ENCODE data around the gene TRABD2A.
"Not testable (repeated sequence)": the region's sequence is repeated elsewhere in the genome, so short reads cannot be mapped to it uniquely, and the experiment has no call there.

TRABD2A gene

DNA sequence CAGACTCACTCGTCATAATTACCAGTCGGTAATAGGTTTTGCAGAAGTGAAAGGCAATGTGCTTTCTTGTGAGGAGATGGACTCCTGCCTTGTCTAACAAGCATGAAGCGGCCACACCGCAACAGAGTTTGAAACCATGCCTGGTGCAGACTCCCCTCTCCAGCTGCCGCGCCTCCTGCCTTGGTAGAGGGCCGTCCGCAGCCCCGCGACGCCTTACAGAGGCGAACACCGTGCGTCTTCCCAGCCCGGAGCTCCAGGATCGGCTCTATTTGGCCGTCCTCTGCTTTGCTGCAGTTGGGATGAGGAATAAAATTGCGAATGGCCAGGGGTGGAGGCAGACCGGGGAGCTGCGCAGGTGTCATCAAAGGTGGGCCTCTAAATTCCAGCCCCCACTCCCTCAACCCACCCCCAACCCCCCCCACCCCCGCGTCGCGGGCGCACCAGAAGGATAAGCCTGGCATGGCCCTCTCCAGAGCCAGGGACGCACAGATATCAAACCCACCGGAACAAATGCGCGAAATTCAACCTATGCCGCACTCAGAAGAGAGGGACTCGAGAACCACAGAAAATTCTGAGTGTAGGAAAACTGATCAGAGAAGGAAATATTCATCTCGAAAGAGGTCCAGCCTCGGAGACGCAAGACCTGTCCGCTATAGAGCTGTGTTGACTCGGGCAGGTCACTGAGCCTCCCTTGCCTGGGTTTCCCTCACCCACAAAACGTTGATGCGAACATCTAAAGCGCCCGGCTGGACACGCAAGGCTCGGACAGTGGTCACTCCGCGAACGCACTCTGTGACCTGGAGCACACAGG lies 1.1 kb downstream of the TRABD2A start:
- no peak for DNase-seq

DNA sequence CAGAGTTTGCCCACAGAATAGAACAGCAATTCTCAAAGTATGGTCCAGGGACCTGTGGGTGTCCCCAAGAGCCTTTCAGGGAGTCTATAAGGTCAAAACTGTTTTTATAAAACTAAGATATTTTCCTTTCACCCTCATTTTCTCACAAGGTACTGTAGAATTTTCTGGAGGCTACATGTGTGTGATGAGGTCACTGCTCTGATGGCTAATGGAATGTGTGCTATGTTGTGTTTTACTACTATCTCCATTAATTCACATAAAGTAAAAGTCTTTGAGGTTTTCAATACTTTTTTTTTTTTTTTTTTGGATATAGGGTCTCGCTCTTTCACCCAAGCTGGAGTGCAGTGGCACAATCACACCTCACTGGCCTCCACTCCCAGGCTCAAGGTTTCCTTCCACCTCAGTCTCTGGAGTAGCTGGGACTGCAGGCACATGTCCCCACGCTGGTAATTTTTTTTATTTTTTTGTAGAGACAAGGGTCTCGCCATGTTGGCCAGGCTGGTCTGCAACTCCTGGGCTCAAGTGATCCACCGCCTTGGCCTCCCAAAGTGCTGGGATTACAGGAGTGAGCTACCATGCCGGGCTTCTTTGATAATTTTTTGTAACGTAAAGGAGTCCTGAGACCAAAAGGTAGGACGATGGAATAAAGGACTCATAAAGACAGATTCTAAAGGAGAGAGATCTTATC lies 1.8 kb downstream of the TRABD2A start:
- DNase-seq, result no peak

- no peak for DNase-seq
Measured at GRCh38 chr2:84878459-84878858, 2.4 kb downstream of the TRABD2A start.

- DNase-seq, result no peak
Measured at GRCh38 chr2:84876369-84876768, 4.5 kb downstream of the TRABD2A start.

DNA sequence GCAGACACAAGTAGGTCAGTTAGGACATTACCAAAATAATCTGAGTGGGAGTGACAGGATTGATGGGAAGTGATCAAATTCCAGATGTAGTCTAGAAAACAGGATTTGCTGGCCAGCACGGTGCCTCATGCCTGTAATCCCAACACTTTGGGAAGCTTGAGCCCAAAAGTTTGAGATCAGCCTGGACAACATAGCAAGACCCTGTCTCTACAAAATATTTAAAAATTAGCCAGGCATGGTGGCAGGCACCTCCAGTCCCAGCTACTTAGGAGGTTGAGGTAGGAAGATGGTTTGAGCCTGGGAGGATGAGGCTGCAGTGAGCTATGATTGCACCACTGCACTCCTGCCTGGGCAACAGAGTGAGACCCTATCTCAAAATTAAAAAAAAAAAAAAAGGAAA lies 5.3 kb downstream of the TRABD2A start:
- DNase-seq, result not testable (repeated sequence)

- no peak for DNase-seq
Measured at GRCh38 chr2:84875213-84875560, 5.7 kb downstream of the TRABD2A start.

- DNase-seq, result no peak
Measured at GRCh38 chr2:84874381-84875212, 6.3 kb downstream of the TRABD2A start.

DNA sequence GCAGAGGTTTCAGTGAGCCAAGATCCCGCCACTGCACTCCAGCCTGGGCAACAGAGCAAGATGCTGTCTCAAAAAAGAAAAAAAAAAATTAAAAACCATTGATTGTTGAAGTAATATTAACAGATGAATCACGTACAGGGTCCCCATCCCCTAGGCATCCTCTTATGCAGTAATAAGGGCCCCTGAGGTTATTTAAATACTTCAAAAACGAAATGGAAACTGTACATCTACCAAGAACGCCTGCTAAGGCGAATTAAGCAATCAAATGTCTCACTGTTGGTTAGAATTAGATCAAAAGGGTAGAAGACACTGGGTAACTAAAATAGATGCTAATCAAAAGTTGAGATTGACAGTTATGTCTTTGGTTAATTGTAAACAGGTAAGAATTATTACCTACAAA lies 7.5 kb downstream of the TRABD2A start:
- no peak for DNase-seq

DNA sequence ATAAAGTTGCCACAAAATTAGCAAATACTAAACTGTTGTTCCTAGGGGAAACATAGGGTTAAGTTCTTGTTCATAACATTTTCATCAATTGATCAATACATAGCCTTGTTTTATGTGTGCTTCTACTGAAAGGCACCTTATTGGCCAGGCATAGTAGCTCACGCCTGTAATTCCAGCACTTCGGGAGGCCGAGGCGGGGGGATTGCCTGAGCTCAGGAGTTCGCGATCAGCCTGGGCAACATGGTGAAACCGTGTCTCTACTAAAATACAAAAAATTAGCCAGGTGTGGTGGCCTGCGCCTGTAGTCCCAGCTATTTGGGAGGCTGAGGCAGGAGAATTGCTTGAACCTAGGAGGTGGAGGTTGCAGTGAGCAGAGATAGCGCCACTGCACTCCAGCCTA lies 8.2 kb downstream of the TRABD2A start:
- not testable (repeated sequence) for DNase-seq

DNA sequence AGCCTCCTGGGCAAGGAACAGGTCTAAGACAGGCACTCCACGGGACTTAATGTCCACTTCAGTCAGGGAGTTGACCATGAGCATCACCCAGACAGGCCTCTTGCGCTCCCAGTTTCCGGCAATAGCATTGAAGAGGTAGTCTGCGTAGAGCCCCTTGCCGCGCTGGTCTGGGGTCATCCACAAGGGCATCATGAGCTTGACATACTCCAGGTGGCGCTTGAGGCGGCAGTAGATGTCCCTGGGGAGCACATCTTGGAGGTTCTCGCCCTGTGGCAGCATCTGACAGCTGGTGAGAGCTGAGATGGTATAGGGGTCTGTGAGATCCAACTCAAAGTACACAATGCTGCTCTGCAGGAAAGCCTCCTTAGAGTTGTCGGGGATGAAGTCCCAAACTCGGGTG lies 10.6 kb downstream of the TRABD2A start:
- no peak for DNase-seq

DNA sequence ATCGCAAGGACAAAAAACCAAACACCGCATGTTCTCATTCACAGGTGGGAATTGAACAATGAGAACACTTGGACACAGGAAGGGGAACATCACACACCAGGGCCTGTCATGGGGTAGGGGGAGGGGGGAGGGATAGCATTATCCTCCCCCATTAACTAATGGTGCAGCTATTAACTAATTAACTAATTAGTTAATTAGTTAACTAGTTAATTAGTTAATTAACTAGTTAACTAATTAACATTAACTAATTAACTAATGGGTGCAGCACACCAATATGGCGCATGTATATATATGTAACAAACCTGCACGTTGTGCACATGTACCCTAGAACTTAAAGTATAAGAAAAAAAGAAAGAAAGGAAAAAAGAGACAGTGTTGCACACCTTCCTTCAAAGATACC lies 12.6 kb downstream of the TRABD2A start:
- not testable (repeated sequence) for DNase-seq

GRCh38 chr2:84866122-84866521 lies 14.8 kb downstream of the TRABD2A start:
- DNase-seq, result no peak

DNA sequence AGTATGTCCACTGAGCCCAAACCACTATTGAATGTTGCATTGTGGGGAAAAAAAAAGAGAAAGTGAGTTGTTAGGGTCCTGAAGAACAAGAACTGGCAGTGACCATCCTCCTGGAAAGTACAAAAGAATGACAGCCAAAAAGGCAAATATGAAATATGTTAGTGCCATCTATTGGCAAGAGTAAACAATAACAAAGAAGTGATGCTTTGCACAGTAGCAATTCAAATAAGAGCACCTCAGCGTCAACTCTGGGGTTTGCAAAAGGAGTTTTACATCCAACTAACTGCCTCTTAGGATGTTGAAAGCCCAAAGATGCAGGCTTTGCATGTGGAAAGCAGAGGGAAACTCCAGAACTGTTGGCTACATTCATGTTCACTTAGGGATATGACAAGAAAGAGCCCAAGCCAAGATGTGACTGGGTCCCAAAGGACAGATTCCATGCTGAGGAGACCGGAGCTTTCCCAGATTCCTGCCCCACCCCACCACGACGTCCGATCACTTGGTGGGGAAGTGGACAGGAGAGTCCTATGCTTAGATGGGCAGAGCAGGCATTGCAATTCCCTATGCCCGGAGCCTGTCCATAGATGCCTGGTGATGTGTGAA lies 15.6 kb downstream of the TRABD2A start:
- DNase-seq, result peak; percentile 45 to 55

- DNase-seq, result no peak
Measured at GRCh38 chr2:84862006-84862405, 18.9 kb downstream of the TRABD2A start.

GRCh38 chr2:84861539-84861938 lies 19.3 kb downstream of the TRABD2A start:
- DNase-seq, result no peak

DNA sequence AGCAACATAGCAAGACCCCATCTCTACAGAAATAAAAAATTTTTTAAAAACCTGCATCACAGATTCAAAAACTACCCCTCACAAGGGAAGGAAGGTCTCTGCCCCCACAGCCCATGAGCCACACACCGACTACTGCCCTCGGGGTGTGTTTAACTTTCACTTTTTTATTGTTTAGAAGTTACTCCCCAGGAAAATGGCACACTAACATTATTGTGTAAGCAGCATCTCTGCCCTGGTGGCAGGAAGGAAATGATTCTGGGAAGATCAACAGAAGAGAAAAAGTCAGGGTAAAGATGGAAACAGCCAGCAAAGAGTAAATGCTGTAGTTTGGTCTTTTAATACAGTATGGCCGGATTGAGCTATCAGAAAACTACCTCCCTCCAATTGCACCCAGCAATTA lies 21.9 kb downstream of the TRABD2A start:
- DNase-seq, result peak; percentile 9 to 39

DNA sequence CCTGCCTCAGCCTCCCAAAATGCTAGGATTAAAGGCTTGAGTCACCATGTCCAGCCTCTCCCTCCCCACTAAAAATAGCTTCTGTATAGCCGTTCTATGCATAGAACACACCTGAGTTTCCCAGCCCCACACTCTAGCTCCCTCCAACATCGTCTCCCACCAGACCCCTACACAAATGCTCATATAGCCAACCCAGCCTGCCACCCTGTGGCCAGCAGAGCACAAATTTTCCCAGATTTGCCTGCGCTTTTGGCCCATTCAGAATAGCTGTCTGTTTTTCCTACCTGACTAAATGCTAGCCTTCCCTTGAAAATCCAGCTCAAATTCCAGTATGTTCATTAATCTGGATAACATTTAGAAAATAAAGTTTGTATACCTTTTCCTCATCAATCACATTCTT lies 22.8 kb downstream of the TRABD2A start:
- DNase-seq, result no peak

- DNase-seq, result no peak
Measured at GRCh38 chr2:84857566-84857965, 23.3 kb downstream of the TRABD2A start.

DNA sequence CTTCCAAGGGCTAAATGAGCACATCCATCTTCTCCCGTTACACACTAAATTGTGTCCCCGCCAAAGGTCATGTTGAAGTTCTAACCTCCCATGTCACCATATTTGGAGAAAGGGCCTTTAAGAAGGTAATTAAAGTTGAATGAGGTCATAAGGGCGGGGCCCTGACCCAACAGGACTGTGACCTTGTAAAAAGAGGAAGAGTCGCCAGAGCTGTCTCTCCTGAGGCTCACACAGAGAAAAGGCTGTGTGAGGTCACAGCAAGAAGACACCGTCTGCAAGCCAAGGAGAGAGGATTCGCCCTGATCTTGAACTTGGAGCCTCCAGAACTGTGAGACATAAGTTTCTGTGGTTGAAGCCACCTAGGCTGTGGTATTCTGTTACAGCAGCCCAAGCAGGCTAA lies 24.1 kb downstream of the TRABD2A start:
- peak; percentile 75 to 78 for DNase-seq

- DNase-seq, result no peak
Measured at GRCh38 chr2:84855731-84856130, 25.2 kb downstream of the TRABD2A start.

GRCh38 chr2:84854850-84855249 lies 26.0 kb downstream of the TRABD2A start:
- DNase-seq, result no peak

DNA sequence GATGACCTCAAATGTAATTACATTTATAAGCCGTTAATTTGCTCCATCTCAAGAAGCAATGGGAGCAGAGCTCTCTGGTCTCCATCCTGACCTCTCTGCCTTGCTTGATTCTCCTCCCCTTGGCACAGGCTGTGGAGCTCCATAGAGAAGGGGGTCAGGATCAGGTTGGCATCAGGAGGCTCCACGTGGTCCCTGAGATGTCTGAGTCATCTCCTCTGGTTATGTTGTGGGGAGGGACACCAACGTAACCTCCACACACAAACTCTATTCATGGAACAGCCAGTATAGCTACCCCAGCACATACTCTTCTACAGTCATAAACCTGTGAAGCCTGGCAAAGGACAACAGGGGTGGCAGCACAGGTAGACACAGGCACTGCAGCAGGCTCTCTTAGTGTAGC lies 29.0 kb downstream of the TRABD2A start:
- DNase-seq, result no peak

GRCh38 chr2:84850471-84850870 lies 30.4 kb downstream of the TRABD2A start:
- DNase-seq, result no peak
